Measurements from ENCODE around the gene RUNX3.

The RUNX3 gene

DNA sequence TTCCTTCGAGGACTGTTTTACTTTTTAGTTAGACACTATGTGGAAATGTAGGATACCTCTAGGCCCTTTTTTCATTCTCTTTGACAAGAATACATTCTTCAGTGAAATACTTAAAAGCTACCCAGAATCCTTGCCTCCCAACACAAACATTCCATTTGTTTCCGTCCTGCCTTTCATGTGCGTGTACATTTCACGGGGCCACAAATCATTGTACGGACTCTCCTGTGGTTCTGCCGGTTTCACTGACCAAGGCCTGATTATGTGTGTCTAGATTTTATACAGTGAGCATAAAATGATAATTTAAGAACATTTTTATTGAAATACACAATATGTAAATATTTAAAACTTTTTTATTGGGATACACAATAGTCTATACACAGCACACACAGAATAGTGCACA lies 76.4 kb downstream of the RUNX3 start:
- no peak for DNase-seq
- intact Hi-C loops (cut with DNase I) = no loop called here

DNA sequence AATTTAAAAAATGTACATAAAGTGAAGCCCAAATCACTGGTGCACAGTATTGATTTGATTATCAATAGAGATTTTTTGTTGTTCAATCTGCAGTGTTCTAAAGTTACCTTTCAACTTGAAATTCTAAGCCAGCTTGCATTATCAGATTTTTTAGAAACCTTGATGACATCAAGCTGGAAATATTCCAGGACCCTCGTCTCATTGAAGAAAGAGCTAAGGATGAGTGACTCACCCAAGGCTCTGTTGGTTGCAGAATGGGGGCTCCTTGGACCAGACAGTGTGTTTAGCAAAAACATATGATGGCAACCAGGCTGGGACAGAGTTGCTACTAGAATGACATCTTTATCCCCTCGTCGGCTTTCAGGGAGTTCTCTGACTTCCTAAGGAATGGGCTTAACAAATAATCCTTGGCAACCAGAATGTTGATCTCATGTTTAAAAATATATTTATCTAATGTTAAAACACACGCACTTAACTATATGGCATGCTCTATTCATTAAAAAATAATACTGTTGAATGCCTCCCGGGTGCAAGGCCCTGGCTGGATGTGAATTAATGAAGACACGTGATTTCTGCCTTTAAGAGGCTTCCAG lies 79.7 kb downstream of the RUNX3 start:
- DNase-seq = no peak
- intact Hi-C loops (cut with DNase I) = no loop called here

DNA sequence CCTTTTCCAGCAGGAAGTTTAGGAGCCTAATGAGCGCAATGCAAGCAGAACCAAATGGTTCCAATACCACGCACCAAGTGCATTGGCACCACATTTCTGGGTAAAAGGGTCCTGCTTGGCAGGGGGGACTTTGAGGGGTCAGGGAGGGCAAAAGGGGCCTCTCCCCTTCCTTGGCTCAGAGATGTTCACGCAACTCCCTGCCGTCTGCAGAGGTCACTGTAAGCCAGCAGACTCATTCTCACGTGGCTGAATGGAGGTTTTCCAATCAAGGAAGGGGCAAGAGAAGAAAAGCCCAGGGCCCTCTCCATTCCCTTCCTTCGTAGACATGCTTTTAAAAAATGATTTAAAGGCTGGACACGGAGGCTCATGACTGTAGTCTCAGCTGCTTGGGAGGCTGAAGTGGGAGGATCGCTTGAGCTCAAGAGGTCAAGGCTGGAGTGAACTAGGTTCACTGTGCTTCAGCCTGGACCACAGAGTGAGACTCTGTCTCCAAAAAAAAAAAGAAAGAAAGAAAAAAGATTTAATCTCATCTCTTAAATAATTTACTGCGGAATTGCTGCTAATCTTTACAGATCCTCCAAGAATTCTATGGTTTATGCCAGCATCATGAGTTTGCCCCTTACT lies 80.3 kb downstream of the RUNX3 start:
- intact Hi-C loops (cut with DNase I) = loop anchor here (2.0 to 5.0 kb wide), 2 partner anchors 48 to 251 kb away; no protein-coding TSS in a partner anchor
- no peak for DNase-seq
